Measurements from ENCODE around the gene MAPK8.

DNA sequence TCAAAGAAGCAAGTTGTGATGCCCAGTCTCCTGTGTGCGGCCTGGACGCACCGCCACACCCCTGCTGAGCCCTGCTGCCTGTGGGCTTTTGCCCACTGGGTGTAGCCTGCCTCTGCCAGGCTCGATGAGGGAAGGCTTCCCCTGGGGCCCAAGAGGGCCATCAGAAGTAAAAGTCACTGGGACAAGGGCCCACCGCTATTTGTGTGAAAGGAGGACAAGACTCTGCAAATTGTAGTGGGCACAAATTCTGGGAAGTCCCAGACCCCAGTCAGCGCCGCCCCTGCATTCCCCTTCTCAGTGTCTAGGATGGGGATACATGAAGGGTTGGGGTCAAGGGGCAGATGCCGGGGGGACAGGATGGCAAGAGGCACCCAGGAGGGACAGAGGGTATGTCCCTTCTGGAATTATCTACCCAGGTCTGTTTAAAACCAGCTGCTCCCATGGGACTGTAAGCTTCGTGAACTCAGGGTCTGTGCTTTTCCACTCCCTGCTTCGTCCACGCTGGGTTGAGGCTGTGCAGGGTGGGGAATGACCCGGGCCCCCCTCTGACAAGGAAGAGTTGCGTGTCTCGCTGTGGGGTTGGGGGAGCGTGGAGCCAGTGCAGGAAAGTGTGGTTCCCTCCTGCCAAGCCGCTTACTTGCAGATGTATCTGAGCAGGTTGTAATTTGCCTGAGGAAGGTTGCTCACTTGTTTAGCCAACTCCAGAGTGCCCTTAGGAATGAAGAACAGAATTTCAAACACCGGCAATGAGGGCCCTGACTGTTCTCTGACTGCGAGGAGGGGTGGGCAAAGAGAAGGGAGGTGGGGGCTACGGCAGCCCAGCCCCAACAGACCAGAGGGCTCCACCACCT is 147.2 kb downstream of the MAPK8 start:
- TF ChIP-seq ZNF549 (tag by site-specific recombination; IDR thresholded peaks at IDR 0.05), result no peak
- no peak for TF ChIP-seq KLF16 (tag by site-specific recombination; IDR thresholded peaks at IDR 0.05)
- no peak for TF ChIP-seq CTCF (tag by site-specific recombination; IDR thresholded peaks at IDR 0.05)
- no peak for TF ChIP-seq ZNF670 (tag by site-specific recombination; IDR thresholded peaks at IDR 0.05; ENCODE audit: low read depth)
- no peak for TF ChIP-seq HOXA7 (CRISPR knock-in tag; IDR thresholded peaks at IDR 0.05; ENCODE audit: borderline replicate concordance)

All from HEK293 (cell line).